B cell (primary cell): ENCODE data around the gene TSC2.
"Not testable (repeated sequence)": the region's sequence is repeated elsewhere in the genome, so short reads cannot be mapped to it uniquely, and the experiment has no call there.

ENCODE experiments used
- CTCF ChIP-seq: fragments of 200-600 bp; IDR thresholded peaks from one replicate; pipeline ENCODE4 v1.8.0; 2022; ENCODE audit warnings: antibody characterized with exemption, mild to moderate bottlenecking
- EZH2 ChIP-seq: IDR thresholded peaks from 2 replicates; pipeline ENCODE4 v1.6.1; 2012; ENCODE audit warnings: borderline replicate concordance, low read depth, mild to moderate bottlenecking, moderate library complexity, low read length; ENCODE audit not compliant: insufficient read depth, poor library complexity, severe bottlenecking

- not testable (repeated sequence) for TF ChIP-seq CTCF, EZH2
Observed at GRCh38 chr16:2124694-2125444, 77.1 kb downstream of the TSC2 start.
